Measurements from ENCODE around the gene APBA1. TPM values are rescaled to one million over a fixed set of nuclear protein-coding genes. Genes with fewer than 3 reads are reported as not detected.
A peak's percentile ranks its signal among the peaks of the same experiment; 100 is the strongest.

APBA1 gene
- total and polyA plus RNA-seq, 4 donors: 0.95 to 8.1 (median 2.8) TPM

DNA sequence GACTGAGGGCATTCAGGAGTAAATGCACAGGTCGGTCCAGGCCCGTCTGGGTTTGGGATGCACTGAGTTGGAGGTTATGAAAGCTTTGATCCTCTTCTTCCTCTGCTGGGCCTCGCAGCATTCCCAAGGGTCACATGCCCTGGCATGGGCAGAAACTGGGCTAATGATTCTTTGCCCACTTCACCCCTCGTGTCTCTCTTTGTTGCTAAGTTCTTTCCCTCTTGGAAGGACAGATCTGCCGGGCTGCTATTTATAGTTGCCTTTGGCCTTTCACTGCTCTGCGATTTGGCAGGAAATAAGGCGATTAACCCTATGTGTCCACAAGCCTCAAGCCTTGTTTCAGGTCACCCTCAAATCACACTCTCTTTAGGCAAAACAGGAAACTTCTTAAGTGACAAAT lies 280.2 kb downstream of the APBA1 start:
- no peaks in the 10 kb centered on the region for H3K9me3 ChIP-seq (ENCODE audit: control insufficient read depth in 4 of 4, insufficient read depth in 3 of 4, low read length in 3 of 4)
- TF ChIP-seq, protein P1, sequence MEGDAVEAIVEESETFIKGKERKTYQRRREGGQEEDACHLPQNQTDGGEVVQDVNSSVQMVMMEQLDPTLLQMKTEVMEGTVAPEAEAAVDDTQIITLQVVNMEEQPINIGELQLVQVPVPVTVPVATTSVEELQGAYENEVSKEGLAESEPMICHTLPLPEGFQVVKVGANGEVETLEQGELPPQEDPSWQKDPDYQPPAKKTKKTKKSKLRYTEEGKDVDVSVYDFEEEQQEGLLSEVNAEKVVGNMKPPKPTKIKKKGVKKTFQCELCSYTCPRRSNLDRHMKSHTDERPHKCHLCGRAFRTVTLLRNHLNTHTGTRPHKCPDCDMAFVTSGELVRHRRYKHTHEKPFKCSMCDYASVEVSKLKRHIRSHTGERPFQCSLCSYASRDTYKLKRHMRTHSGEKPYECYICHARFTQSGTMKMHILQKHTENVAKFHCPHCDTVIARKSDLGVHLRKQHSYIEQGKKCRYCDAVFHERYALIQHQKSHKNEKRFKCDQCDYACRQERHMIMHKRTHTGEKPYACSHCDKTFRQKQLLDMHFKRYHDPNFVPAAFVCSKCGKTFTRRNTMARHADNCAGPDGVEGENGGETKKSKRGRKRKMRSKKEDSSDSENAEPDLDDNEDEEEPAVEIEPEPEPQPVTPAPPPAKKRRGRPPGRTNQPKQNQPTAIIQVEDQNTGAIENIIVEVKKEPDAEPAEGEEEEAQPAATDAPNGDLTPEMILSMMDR (IDR thresholded peaks at IDR 0.05; ENCODE audit: control extremely low read depth, extremely low read depth): no peak
- no peaks in the 10 kb centered on the region for H3K27me3 ChIP-seq (ENCODE audit: control insufficient read depth in 3 of 3, insufficient read depth in 3 of 3, low read length in 2 of 3)
- no peak for ATAC-seq (ENCODE audit: insufficient read depth, low FRiP score)
- no peak overlapping the region for H3K9ac ChIP-seq (ENCODE audit: insufficient read depth in 1 of 2, low read length in 2 of 2)
- peak in 2 of 3 donors; percentile 71 to 87 for DNase-seq
- peak overlapping the region in 1 of 2 donors; percentile 61 for H3K27ac ChIP-seq (ENCODE audit: low read depth in 1 of 2, low read length in 1 of 2)
- H3K4me1 ChIP-seq (ENCODE audit: control insufficient read depth in 5 of 5, insufficient read depth in 5 of 5, low read length in 5 of 5): peaks cover 0 to 15% (median 5%) of the 10 kb centered on the region in 5 donors
- 46 to 64% methylated on average over 7 of the region's 7 CpGs for WGBS, 2 donors
- peaks cover 0 to 3% (median 0%) of the 10 kb centered on the region in 4 donors for H3K36me3 ChIP-seq (ENCODE audit: control insufficient read depth in 4 of 4, insufficient read depth in 4 of 4, low read length in 4 of 4)
- no peak overlapping the region for H3K4me3 ChIP-seq

DNA sequence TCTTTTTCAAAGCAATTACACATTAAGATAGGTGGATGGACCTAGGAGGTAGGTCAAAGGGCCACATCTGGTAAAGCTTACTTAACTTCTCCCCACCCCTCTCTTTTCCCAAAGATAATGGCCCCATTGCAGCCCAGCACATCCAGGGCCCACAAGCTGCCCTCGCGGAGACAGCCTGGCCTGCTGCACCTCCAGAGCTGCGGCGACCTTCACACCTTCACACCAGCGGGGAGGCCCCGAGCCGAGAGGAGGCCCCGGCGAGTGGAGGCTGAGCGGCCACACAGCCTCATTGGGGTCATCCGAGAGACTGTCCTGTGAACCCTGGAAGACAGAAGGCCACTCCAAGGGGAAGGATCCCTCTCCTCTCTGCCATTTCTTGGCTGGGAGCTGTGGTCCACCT lies 280.7 kb downstream of the APBA1 start:
- Histone ChIP-seq H3K27me3 (ENCODE audit: control insufficient read depth in 3 of 3, insufficient read depth in 3 of 3, low read length in 2 of 3) (no peaks in the 10 kb centered on the region), H3K4me3 (no peak overlapping the region), H3K9me3 (ENCODE audit: control insufficient read depth in 4 of 4, insufficient read depth in 3 of 4, low read length in 3 of 4) (no peaks in the 10 kb centered on the region), H3K4me1 (ENCODE audit: control insufficient read depth in 5 of 5, insufficient read depth in 5 of 5, low read length in 5 of 5) (peaks cover 0 to 15% (median 5%) of the 10 kb centered on the region in 5 donors), H3K27ac (ENCODE audit: low read depth in 1 of 2, low read length in 1 of 2) (peak overlapping the region; percentile 3 to 61), H3K9ac (ENCODE audit: insufficient read depth in 1 of 2, low read length in 2 of 2) (no peak overlapping the region), H3K36me3 (ENCODE audit: control insufficient read depth in 4 of 4, insufficient read depth in 4 of 4, low read length in 4 of 4) (peaks cover 0 to 3% (median 0%) of the 10 kb centered on the region in 4 donors)
- TF ChIP-seq, protein P1 (IDR thresholded peaks at IDR 0.05; ENCODE audit: control extremely low read depth, extremely low read depth): no peak
- WGBS, 2 donors: 88 to 95% methylated on average over 11 of the region's 11 CpGs
- DNase-seq (no peak), ATAC-seq (ENCODE audit: insufficient read depth, low FRiP score) (no peak)

DNA sequence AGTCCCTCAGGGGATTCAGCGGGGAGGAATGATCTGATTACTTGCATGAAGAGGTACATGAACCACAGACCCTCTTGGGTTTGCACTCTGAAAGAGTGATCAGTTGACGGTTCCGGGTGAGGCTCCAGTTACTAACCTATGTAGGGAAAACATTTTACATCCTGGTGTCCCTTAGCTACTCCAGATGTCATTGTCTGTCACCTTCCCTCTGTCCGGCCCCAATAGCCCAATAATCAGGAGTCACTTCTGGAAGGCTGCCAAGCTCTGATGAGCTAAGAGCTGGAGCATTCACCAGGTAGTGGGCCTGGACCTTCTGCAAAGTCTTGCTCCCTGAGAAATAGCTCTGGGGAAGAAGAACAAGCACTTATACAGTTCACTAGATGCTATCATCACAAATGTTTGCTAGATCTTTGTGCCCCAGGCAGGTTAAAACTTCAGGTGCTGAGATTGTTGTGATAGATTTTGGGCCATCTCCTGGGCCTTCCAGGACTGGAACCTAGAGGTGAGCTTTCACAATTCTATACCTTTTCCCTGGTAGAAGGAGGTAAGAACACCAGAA lies 282.7 kb downstream of the APBA1 start:
- ATAC-seq (ENCODE audit: insufficient read depth, low FRiP score): no peak
- WGBS, 2 donors: 93% methylated on average over 4 of the region's 4 CpGs
- Histone ChIP-seq H3K9ac (ENCODE audit: insufficient read depth in 1 of 2, low read length in 2 of 2) (no peak overlapping the region), H3K27ac (ENCODE audit: low read depth in 1 of 2, low read length in 1 of 2) (no peak overlapping the region), H3K36me3 (ENCODE audit: control insufficient read depth in 4 of 4, insufficient read depth in 4 of 4, low read length in 4 of 4) (peaks cover 0 to 3% (median 0%) of the 10 kb centered on the region in 4 donors), H3K4me3 (no peak overlapping the region), H3K4me1 (ENCODE audit: control insufficient read depth in 5 of 5, insufficient read depth in 5 of 5, low read length in 5 of 5) (peaks cover 0 to 15% (median 5%) of the 10 kb centered on the region in 5 donors), H3K27me3 (ENCODE audit: control insufficient read depth in 3 of 3, insufficient read depth in 3 of 3, low read length in 2 of 3) (no peaks in the 10 kb centered on the region), H3K9me3 (ENCODE audit: control insufficient read depth in 4 of 4, insufficient read depth in 3 of 4, low read length in 3 of 4) (no peaks in the 10 kb centered on the region)
- TF ChIP-seq, protein P1 (IDR thresholded peaks at IDR 0.05; ENCODE audit: control extremely low read depth, extremely low read depth): no peak
- DNase-seq: no peak

DNA sequence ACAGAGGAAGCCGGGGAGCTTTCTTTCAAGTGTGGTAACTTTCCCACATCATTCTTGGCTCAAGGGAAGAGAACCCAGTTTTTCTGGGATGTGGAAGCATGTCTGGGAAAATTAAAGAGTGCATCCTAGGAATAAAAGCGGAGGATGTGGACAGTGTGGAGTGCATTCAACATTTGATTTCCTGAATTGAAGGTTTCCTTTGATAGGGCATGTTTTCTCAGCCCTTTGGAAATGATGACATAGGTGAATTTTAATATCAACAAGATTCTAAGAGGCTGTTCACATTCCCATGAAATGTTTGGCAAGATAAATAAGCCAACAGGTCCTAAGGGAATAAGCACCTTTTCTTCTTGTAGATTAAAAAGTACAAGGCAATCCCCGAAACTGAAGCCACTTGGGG lies 283.6 kb downstream of the APBA1 start:
- H3K9me3 ChIP-seq (ENCODE audit: control insufficient read depth in 4 of 4, insufficient read depth in 3 of 4, low read length in 3 of 4): no peaks in the 10 kb centered on the region
- no peak overlapping the region for H3K27ac ChIP-seq (ENCODE audit: low read depth in 1 of 2, low read length in 1 of 2)
- no peak overlapping the region for H3K4me3 ChIP-seq
- ATAC-seq (ENCODE audit: insufficient read depth, low FRiP score) (no peak), DNase-seq (no peak)
- WGBS, 2 donors: 74 to 86% methylated on average over 3 of the region's 3 CpGs
- H3K4me1 ChIP-seq (ENCODE audit: control insufficient read depth in 5 of 5, insufficient read depth in 5 of 5, low read length in 5 of 5): peaks cover 0 to 15% (median 5%) of the 10 kb centered on the region in 5 donors
- no peaks in the 10 kb centered on the region for H3K27me3 ChIP-seq (ENCODE audit: control insufficient read depth in 3 of 3, insufficient read depth in 3 of 3, low read length in 2 of 3)
- no peak overlapping the region for H3K9ac ChIP-seq (ENCODE audit: insufficient read depth in 1 of 2, low read length in 2 of 2)
- H3K36me3 ChIP-seq (ENCODE audit: control insufficient read depth in 4 of 4, insufficient read depth in 4 of 4, low read length in 4 of 4): peaks cover 0 to 3% (median under 1%) of the 10 kb centered on the region in 4 donors
- TF ChIP-seq, protein P1 (IDR thresholded peaks at IDR 0.05; ENCODE audit: control extremely low read depth, extremely low read depth): no peak
